GM21529 (cell line): ENCODE results near the gene CALR.
A peak's percentile ranks its signal among the peaks of the same experiment; 100 is the strongest.
"Not testable (repeated sequence)": the region's sequence is repeated elsewhere in the genome, so short reads cannot be mapped to it uniquely, and the experiment has no call there.

Experiments used
- ATAC-seq: cut with Tn5 transposase; IDR thresholded peaks from one replicate; pipeline ENCODE4 v1.9.1; 2021; ENCODE audit not compliant: unreplicated experiment

Gene CALR

DNA sequence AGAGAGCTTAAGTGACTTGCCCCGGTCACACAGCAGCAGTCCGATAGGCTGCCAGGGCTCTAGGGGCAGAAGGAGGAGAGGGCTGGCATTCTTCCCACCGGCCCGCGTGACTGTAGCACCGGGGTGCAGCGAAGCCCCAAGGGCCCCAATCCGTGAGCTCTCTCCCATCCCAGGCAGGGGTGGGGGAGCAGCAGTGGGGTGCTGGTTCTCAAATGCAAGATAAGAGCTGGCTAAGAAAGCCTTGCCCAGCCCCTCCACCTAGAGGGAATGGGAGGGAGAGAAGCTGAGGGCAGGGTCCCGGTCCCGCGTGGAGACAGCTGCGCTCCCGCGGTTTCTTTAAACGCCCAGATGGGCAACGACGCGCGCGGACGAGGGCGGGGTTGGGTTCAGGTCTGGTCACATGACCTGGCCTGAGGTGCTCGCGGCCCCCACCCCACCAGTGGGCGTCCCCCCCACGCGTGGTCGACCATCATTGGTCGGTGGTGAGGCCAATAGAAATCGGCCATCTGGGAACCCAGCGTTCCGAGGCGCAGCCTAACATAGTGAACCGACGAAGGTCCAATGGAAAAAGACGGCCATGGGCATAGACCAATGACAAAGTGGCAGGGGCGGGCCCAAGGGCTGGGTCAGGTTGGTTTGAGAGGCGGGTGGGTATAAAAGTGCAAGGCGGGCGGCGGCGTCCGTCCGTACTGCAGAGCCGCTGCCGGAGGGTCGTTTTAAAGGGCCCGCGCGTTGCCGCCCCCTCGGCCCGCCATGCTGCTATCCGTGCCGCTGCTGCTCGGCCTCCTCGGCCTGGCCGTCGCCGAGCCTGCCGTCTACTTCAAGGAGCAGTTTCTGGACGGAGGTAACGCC lies at the start of gene CALR:
Gene CALR, plus strand, starts transcription at position 683 of the 852 bp plus-strand sequence. Its CDS starts 71 bp downstream, at position 754.
- peak; percentile 81 for ATAC-seq

DNA sequence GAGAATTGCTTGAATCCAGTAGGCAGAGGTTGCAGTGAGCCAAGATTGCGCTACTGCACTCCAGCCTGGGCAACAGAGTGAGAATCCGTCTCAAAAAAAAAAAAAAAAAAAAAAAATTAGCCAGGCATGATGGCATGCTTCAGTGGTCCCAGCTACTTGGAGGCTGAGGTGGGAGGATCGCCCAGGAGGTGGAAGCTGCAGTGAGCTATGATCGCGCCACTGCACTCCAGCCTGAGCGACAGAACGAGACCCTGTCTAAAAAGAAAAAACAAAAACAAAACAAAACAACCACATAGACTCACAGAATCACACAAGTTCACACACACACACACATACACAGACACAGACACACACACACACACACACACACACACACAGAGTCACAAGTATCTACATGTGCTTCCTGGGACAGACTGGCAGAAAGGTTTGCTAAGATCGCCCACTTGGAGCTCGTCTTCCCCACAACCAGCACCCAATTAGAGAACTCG lies 48.1 kb upstream of the CALR start:
- not testable (repeated sequence) for ATAC-seq

DNA sequence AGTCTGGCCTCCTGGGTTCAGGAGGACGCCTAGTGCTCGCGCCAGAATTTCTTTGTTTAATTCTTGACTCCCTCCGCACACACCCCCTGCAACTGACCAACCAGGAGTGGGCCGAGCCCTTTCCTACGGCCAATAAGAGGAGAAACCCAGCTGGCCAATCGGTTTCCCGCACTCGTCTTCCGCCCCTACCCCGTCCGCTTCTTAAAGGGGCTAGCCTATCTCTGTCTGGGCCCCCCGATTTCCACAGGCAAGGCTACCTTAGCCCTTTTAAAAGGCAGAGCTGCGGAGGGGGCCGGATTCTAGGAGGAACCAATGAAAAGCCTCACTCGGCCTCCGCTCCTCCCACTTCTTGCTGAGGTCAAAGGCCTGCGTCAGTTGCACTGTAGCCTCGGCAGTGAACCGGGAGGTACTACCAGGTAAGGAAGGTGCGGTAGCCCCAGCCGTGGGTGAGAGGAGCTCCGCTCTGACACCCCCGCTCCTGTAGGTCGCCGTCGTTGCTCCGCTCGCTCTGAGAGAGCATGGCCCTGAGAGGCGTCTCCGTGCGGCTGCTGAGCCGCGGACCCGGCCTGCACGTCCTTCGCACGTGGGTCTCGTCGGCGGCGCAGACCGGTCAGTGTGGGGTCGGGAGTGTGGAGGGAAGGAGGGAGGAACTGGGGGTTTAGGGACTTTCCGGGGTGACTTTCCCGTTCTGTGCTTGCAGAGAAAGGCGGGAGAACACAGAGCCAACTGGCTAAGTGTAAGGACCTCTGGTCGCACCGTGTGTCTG lies 47.4 kb upstream of the CALR start, which contains the start of gene GCDH:
Gene GCDH, plus strand, starts transcription at position 374 of the 766 bp plus-strand sequence. Its CDS starts 145 bp downstream, at position 519.
- ATAC-seq = peak; percentile 94

DNA sequence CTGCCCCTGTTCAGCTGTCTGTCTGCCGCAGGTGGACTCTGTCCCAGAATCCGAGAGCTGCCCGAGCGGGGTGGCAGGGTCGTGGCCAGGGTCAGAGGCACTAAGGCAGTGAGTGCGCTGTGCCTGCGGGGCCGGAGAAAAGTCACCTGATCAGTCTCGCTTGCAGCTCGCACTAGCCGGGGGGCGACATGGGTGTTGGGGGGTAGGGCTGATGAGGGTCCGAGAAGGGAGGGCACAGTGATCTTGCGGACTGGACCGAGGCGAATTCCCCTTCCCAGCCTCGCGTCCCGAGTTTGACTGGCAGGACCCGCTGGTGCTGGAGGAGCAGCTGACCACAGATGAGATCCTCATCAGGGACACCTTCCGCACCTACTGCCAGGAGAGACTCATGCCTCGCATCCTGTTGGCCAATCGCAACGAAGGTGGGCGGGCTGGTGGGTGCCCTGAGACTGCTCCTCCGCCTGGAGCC lies 46.8 kb upstream of the CALR start:
- no peak for ATAC-seq

DNA sequence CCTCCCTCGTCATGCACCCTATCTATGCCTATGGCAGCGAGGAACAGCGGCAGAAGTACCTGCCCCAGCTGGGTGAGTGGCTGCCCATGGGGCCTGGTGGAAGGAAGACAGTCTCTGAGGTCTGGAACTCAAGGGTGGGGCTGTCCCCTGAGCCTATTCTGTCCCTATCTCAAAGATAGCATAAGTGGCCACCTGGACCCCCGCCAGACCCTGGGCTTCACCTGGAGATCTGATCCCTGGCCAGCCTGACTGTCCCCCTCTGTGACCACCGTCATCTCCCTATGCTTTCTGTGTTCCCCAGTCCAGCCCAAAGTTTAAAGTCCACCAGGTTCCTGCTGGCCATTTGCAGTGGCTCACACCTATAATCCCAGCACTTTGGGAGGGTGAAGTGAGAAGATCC lies 44.8 kb upstream of the CALR start:
- no peak for ATAC-seq

DNA sequence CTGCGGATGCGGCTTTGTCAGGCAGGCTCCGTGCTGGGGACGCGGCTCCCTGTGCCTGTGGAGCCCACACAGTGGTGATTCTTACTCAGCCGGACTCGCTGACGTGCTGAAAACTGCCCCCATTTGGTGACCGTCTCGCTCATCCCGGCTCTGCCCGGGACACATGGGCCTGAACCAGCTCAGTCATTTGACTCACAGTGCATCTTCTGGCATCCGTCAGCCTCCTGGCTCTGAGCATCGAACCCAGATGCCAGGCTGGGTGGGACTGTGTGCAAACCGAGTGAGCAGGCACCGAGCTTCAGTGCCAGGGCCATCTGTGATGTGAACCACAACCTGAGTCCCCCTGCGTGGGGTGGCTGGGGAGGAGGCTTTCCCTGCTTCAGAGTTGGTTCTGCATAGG lies 41.9 kb upstream of the CALR start:
- no peak for ATAC-seq

DNA sequence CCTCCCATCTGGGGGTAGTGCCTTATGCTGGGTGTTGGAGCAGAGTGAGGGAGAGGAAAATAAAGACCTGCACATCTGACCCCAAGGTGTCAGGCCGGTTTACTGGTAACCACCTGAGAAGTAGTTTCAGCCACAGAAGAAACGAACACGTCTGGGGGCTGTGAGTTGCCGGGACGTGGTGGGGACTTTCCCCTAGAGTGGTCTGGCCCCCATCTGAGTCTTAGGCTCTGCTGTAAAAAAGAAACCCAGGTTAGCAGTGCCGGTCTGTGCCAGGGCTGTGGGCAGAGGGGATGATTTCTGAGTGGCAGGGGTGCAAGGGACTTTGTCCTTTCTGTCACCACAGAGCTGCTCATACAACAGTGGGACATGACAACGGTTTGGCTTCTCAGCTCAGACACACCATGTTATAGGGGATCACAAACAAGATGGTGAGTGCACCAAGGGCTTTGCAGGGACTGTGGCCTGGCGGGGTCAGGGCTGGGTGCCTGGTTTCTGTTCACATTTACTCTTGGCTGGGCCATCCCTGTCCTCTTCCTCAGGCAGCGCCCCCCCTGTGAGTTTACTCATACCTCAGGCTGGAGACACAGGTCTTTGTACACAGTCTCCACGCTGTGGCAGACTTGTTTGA lies 38.4 kb upstream of the CALR start:
- peak; percentile 67 for ATAC-seq

DNA sequence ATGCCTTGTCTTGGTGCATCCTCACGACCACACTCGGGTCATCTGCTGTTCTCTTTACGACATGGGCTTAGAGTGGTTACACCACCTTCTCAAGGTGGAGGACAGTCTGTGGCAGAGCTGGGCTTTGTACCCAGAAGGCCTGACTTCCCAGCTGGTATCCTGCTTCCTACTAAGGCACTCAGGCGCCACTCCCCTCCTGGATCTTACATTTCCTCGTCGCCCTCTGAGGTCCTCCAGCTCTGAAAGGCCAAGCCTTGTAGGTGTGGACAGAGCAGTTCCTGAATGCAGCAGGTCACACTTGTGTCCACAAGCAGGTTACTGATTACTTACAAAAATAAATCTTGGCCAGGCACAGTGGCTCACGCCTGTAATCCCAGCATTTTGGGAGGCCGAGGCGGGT lies 31.2 kb upstream of the CALR start:
- ATAC-seq = no peak

DNA sequence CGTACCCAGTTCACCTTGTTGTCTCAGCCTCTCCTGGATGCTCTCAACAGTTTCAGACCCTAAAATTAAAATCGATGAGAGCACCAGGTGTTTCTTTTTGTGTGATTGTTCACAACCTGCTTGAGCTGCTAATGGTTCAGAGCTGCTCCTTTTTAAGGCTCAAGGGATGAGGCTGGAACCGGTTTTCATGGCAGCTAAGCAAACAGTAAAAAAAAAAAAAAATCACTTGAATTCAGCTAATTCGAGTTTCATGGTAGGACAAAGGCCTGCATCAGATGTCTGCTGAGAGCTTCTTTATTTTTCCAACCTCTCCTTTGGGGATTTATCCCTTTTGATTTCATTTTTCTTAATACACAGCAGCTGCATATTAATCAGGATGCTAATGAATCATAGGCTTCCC lies 25.8 kb upstream of the CALR start:
- no peak for ATAC-seq

DNA sequence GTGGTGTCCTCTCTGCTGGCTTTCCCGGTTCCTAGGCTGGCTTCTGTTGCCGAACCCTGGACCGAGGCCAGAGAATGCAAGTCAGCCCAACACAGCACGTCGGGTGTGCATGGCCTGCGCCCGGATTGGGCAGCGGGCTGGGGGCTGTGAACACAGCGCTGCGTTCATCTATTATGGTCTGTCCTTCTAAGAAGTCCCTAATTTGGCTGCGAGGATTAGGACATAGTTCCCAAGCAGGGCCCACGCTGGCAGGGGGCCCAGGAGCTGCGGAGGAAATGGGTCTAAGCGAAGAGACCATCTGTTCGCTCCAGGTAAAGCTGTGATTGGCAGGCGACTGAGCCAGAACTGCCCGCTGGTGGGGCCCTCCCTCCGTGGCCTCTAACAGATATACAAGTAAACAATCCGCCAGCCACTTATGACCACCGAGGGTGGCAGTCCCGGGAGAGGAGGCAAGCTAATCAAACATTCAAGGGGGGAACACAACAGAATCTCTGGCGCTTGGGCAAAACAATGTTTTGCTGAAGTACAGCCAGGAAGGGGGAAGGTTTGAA lies 25.3 kb upstream of the CALR start:
- ATAC-seq = no peak

DNA sequence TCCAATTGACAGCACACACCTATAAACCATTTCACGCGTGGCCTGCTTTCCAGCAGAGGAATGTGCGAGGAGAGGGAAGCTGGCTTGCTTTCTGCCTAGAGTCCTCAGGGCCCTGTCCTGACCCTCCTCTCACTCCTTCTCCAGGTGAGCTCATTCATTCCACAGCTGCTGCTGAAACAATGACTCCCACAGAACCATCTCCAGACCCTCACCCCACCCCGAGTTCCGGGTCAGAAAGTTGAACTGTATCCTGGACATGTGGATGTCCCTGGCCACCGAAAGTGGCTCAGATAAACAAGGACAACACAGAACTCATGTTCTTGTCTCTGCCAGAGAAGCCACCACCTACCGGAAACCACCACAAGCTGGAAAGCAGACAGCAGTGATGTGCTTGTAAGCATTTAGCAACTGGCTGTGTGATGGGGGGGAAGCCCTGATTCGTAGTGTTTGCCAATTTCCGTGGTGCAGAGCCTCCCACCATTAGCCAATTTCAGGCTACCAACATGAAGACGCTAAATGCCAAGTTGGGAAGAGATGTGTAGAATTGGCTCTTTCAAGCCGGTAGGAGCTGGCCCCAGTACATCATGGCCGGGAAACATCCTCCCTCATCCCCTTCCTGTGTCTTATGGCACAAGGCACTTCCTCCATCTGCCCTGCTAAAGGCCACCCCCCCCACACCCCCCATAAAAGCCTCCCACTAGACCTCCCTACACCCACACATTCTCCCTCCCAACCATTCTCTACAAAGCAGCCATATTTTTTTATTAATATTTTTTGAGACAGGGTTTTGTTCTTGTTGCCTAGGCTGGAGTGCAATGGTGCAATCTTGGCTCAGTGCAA lies 24.3 kb upstream of the CALR start:
- ATAC-seq = no peak

DNA sequence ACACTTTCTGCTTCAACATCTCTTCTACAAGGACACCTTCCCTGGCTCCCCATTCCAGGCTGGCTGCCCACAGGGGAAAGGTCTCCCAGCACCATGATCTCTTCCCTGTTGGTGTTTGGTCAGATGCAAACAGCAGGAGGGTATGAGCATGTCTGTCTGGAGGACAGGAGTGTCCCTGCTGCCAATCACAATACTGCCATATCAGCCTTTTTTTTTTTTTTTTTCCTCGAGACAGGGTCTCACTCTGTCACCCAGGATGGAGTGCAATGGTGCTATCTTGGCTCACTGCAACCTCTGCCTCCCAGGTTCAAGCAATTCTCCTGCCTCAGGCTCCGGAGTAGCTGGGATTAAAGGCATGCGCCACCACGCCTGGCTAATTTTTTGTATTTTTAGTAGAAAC lies 22.5 kb upstream of the CALR start:
- not testable (repeated sequence) for ATAC-seq

DNA sequence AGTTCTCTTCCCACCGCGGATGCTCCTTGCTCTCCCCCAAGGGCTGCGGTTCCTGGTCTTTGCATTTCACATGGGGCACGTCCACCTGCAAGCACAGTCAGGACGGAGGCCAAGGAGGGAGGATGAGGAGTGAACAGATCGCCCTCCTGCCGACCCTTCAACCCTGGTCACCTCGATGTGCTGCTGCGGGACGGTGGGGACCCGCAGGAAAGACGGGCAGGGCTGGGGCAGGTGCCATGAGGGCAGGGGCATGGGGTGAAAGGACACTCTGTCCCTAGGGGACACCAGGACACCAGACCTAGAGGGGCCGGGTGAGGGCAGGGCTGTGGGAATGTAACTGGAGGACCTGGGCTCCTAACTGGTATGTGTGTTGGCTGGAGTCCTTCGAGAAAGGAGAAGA lies 20.2 kb upstream of the CALR start:
- no peak for ATAC-seq

DNA sequence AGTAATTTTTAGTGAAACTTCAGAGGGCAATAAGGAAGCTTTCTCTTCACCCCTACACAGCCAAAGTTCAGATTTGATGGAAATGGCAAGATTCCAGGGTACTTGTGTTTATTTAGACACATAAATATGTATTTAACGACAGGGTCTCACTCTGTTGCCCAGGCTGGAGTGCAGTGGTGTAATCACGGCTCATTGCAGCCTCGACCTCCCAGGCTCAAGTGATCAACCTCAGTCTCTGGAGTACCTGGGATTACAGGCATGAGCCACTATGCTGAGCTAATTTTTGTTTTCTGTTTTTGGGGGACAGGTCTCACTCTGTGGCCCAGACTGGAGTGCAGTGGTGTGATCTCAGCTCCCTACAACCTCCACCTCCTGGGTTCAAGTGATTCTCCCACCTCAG lies 17.4 kb upstream of the CALR start:
- no peak for ATAC-seq

DNA sequence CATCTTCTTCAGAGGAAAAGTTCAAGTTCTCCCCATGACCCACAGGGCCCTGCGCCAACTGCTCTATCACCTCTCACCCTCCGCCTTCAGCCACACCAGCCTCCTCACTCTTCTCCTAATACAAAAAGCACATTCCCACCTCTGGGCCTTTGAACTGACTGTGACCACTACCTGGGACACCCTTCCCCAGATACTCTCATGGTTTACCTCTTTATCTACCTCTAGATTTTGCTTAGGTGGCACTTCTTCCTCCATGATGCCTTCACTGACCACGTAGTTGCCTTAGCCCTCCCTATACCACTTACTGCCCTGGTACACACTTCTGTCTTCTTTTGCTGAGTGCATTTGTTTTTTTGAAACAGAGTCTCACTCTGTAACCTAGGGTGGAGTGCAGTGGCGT lies 15.4 kb upstream of the CALR start:
- ATAC-seq = no peak

DNA sequence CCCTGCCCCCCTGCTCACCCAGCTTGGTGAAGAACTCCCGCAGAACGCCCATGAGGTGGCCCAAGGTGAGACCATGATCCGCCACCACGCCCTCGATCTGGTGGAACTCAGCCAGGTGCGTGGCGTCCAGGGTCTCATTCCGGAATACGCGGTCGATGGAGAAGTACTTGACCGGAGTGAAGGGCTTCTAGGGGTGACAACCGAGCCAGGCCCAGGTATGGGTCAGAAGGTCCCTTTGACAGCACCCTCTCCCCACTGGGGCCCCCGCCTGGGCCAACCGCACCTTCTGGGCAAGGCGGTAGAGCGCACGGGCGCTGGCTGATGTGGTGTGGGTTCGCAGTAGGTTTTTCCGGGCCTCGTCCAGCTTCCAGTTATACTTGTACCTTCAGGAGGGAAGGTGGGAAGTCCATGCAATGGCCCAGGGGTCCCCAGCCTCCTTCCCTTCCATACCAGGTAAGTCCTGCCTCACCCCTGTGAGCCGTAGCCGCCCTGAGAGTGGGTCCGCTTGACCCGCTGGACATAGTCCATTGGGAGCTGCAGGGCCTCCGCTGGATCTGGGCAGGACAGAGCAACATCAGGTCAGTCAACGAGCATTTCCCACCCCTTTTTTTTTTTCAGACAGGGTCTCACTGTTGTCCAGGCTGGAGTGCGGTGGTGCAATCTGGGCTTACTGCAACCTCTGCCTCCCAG lies 13.6 kb upstream of the CALR start:
- ATAC-seq = no peak

DNA sequence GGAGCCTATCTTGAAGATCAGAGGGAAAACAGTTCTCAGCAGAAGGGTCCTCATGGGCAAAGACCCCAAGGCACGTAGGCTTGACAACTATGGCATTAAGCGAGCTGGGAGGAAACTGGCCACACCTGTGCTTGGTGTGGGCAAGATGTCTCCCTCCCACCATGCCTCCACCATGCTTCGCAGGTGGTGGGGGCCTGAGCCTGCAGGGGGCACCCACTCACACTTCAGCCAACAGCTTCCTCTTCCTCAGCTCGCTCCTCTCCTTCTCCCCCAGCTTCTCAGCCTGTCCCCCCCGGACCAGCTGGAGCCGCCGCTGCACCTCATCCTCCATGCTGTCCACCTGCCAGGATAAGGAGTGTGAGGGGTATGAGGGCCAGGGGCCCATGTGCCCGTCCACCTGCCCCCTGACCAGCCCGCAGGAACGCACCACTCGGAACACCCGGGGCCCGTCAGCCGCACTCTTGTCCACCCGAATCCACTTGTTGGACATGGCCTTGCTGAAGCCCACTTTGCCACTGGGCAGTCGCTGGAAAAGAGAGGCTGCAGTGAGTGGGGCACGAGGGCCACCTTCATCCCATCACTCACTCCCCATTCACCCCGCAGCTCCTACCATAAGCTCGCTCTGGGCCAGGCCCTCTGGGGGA lies 8.3 kb upstream of the CALR start:
- ATAC-seq = no peak

DNA sequence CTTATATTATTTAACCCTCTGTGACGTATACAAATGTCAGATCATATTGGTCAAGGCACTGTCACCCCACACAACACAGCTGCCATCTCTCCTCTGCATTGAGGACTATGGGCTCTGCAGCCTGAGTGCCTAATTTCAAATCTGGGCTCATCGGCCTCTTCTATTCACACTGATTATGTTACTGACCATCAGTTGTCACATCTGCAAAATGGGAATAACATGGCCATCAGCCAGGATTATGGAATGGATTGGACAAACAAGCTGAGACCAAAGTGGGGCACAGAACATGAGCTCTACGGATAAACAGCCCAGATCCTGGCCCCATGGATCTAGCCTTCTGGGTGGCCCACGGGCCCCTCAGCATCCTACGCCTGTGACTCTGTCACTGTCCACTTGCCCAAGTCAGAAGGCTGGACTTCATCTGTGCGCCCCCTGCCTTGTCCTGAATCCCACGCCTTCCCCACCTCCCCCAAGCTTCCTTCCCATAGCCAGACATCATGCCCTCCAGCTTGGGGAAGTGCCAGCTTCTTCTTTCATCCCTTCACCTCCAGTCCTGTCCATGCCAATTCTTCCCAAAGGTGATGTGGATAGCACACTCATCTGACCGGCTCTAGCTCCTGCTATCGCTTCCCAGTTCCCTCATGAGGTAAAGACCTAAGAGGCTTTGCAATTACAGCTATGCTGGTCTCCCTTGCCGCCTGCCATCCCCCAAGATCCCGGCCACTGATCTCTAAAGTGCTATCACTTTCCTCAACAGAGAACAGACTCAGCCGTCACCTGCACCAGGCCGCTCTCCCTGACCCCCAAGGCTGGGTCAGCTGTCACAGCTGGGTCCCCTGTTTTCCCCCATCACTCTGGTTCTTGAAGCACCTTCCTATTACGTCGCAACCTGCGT lies 5.8 kb upstream of the CALR start:
- ATAC-seq = no peak
